Limb (tissue), 2 donors: ENCODE measurements around the gene TP63.

Experiments used
- DNase-seq, 2 donors: peaks; one replicate each; pipeline ENCODE4 v3.0.0-alpha.2; 2016; ENCODE audit errors: extremely low spot score in 2 of 2

The TP63 gene

DNA sequence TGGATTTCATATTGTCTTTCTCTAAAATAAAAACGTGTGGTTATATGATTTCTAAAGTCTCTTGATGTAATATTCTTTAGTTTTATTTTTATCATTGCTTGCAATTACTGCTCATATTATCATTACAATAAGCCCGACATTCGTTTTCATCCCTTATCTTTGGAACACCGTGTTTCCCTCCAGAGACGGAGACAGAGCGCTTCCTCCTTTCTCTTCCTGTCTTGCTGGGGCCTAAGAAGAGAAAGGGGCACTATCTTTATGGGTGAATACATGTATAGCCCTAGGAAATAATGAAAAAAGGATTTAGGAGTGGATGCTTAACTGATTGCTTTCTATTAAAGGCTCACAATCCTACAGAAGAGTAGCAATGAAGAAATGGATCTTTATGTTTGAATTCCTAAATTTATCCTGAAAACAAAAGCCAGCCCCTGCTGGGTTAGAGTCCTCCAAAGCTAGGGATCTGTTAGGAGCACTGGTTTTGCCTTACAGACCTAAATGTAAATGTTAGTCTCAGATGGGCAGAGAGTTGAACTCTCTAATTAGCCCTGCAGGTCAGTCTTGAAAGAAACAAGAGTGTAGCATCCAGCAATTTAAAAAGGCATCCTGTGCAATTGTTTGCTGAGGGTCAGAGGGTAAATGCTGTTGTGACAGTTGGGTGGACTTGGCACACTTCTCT is 145.1 kb downstream of the TP63 start:
- no peak for DNase-seq

DNA sequence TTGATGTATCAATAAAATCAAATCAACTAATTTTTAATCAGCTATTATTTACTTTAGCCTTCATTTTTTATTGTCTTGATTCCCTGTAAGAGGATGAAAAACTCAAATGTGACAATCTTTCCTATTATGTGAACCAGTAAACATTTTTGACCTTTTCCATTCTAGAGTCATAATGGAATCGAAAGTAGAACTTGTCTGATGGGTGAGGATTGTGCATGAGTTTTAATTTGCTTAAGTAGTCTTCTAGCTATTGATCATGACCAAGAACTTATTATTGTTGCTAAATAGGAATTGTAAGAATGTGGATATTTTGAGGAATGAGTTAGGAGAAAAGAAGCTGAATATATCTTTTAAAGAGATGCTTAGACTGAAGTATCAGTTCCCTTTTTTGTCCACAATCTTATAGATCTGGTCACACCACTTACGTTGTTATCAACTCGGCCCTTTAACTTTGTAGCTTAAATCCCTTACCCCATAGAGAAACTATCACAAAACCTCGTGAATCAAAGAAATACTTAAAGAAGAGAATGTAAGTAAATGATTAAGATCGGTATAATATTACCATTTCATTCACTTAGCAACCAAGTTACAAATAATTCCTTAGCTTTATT is 147.3 kb downstream of the TP63 start:
- DNase-seq = no peak

DNA sequence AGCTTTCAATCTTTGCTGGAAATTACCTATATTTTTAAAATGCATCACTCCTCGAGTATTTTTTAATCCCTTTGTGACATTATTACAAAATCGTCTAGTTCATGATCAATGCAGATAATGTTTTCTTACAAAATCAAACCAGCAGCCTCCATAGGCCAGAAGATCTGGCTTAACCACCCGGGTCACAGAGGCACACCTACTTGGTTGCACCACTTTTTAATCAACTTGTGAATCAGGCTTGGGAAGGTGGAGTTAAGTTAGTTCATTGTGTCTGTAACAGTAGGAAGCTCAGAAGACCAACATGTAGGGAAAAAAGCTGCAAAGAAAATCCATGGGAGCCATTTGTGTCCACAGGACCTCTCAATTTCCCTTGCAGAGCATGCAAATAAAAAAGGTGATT is 148.0 kb downstream of the TP63 start:
- DNase-seq = no peak

DNA sequence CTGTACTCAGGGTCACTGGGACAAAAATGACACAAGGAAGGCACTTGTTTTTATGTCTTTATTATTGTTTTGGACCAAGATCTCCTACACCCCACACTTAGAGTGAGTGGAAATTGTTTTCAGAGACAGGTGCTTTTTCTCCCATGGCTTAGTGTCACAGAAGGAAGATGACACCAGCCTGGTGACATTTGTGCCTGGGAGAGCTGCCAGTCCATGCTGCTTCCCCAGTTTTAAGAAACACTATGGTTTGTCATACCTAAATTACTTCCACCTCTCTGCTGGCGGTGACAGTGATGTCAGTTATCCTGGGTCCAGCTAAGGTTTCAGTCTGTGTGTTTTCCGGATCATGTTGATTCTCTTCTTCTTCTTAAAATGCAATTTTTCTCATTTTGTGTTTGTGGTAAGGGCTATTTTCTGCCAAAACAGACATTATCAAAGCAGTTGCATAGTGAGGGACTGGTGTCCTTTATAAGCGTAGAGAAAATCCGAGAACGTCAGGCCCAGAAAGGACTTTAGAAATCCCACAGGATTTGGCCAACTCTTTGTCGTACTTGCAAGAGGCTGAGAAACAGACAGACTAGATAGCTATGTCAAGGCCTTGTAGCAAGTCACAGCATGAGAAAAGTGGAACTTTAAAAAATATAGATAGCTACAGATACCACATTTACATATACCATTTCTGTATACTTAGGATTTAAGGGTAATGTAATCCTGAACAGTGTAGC is 149.5 kb downstream of the TP63 start:
- no peak for DNase-seq

DNA sequence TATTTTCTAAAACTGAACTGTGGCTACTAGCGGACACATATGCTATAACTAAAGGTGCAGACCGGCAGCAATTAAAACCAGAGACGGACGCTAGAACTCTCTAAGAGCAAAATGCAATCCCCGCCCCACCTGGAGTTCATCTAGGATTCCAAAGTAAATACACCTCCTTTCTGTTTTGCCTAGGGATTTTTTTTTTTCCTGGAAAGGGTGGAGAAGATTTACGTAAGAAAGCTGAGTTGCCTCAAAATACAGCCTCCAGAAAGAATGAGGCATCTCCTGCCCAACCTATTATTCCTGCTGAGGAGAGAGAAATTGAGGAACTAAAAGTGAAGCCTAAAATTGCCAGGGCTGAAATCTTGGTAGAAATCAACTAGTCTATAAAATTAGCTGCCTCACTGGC is 150.2 kb downstream of the TP63 start:
- DNase-seq = no peak

DNA sequence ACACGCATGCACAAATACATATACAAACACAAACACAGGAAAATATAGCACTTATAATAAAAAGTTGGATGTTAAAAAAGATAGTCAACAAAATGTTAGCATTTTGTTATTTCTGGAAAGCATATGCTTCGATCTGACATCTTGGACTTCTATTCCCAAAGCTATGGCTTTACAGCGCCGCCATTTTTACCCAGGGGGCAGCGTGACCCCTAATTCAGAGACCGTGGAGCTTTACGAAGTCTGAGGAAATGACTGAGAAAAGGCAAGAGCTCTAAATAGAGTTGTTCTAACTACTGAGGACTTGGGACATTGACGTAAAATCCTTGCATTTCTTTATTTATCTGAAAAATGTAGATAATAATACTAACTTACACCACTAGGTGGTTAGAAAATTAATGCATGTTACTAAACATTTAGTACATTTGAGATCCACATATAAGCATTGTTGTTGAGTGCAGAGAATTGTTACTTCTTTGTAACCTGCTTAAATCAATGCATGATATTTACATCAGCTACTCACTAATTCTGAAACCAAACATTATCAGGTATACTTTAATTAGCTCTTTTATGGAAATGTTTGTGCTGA is 155.4 kb downstream of the TP63 start:
- DNase-seq = no peak

DNA sequence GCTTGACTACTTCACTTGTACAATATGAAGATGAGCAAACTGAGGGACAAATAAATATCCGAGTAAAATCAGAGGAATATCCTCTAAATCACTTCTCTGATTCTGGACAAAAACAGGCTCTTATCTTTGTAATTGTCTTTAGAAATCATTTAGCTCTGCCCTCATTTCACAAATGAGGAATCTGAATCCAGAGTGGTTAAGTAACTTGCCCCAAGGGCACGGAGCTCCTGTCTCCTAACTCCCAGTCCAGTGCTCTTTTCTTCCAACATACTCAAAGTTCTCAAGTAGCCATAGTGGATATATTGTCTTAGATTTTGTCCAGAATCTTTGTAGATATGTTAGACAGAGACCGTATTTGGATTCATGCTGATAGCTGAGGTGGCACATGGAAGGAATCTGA is 156.0 kb downstream of the TP63 start:
- no peak for DNase-seq

DNA sequence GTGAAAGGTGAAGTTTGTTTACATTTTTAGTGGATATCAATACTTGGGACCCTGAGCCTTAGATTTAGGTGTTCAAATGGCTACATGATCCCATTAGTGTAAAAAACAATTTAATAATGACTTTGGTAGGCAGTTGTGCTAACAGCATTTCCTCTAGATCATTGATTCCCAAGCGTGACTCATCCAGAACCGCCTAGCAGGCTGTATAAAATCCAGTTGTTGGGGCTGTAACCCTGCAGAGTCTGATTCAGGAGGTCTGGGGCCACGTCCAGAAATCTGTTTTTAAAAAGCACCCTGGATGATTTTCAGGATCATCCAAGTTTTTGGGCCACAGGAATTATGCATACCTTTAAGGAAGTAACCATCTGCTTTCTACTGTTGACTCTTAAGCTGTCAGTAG is 156.4 kb downstream of the TP63 start:
- no peak for DNase-seq

DNA sequence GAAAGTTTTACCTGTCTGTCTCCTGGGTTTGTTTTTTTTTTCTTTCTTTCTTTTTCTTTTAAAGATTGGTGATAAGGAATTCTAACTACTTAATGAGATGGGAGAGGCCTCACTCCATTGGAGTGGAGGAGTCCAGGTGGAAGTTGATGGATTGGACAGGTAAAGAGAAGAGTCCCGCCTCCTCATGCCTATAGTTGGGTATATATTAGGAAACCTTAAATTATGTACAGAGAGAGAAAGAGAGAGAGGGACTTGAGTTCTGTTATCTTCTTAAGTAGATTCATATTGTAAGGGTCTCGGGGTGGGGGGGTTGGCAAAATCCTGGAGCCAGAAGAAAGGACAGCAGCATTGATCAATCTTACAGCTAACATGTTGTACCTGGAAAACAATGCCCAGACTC is 158.2 kb downstream of the TP63 start:
- no peak for DNase-seq

DNA sequence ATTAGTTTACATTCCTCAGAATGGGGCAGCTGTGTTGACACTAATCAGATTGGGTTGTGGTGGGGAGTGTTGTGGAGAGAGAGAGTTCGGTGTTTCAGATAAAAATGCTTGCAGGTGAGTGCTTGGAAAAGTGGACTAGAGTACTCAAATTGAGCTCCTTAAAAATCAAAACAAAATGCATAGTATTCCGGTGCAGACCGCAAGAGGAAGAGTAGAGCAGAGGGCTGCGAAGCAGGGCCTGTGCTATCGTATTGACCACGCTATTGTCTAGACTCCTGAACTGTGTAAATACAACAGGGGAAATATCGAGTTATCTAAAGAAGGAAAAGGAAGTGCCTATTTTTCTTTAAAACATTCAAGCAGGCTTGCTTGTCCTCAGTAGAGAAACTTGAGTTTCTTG is 159.5 kb downstream of the TP63 start:
- DNase-seq = no peak

DNA sequence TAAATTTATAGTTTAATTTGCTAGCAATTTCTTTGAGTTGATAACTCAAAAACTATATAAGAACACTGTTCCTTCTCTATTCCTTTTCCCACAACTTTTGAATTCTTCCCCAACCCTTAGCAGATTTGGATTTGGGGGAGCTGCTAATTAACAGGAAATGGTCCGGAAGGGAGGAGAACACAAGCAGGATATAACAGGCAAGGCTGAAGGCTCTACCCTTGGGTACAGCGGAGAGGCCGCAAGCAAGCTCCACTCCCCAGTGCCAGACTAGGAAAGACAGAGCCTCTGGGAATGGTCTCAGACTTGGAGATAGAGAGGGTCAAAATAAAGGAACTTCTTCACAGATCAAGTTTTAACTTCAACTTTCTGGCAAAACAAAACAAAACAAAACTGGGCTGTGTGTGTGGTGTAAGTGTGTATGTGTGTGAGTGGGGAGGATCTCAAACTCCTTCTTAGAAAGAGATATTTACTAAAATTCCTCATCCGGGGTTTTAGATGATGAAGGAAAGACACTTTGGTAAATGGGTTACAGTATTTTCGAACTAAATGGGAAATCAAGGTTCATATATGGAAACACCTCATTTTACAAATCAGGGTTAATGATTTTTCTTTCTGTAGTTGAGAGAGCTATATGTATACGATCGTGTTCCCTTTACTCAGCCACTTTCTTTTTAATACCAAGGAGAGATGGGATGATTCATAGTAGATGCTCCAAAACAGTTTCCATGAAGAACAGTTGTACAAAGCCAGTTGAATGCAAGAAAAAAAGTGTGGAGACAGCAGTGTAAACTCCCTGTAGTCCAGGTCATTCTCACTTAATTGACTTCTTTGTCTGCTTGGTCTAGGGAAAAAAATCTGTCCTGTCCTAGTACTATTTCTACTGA is 161.1 kb downstream of the TP63 start:
- DNase-seq = no peak

DNA sequence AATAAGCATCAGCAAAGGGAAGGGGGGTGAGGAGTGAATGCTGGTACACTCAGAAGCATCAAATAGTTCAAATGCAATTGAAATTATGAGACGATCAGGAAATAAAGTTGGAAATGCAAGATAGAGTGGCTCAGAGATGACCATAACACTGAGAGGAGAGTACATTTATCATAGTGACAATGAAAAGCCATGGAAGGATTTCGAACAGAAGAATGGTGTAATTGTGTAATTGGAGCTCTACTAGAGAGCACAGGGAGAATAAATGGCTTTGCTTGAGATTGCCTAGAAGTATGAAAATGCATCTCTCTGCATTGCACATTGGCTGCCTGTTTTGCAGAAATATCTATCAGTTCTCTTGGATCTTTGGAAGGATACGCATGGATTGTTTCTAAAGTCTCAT is 163.3 kb downstream of the TP63 start:
- no peak for DNase-seq

DNA sequence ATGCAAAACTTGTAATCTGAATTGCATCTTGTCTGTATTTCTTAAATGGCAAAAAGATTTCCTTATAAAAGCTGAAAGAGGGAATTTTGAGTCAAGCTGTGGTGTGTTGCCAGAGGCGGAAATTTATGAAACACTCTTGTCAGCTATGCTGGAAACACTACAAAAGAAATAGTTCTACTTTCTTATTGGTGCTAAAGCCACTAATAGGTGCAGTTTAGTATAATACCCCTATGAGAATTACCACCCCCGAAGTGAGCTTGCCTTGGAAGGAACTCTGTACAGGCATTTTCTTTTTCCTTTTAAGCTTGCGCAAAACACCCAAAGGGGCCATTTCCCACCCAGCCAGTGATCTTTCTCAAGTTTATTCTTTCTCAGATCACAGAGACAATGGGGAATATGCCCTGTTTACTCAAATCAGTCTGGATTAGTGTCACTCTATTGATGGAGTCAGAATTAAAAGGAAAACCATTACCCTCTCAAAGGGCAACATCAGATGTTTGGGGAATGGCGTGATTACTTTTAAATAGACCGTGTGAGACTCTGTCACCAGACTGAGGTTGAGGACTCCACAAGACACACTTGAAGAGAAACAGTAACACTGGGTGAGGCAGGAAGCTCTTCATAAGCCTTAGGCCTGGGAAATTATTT is 166.0 kb downstream of the TP63 start:
- no peak for DNase-seq

DNA sequence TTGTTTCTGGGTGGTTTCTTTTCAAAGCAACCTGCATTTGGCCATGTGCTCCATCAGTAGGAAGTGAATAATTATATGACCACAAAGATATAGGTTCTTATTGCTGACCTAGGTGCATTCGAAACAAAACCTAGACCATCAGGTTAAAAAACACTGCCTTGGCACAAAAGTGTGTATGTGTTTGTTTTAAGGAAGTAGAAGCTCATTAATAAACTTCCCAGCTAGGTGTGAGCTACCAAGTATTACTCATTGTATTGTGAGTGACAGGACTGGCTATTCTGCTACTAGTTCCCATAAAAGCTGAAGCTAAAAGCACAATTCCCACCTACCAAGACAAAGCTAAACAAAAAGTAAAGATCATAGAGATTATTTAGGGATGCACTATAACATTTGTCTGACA is 168.2 kb downstream of the TP63 start:
- DNase-seq = no peak

DNA sequence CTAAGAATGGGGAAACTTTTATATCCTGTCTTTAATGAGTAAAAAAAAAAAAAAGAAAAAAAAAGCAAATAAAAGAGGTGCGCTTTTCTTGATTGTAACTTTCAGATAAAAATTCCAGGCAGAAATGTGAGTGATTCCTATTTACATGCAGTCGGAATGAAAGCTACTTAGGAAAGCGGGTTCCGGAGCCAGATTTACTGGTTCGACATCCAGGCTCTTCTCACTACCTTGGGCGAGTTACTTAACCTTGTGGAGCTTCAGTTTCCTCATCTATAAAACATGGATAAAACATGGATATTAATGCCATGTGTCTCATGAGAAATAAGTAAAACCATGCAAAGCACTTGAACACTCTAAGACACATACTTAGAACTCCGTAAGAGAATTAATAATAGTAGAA is 169.2 kb downstream of the TP63 start:
- DNase-seq = no peak

DNA sequence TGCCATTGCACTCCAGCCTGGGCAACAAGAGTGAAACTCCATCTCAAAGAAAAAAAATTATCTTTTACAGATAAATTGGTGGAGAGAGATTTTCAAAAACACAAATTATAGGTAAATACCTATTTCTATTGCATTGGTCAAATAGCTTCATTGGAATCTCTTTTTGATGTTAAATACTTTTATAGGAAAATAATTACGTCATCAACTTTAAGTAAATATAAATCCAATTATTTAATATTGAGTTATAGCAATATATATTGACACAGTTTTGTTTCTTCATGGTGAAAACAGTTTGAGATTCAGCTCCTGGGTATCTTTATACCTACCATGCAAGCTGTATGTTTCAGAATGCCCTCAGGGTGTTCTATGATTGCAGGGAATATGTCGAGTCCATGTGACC is 172.1 kb downstream of the TP63 start:
- DNase-seq = no peak

DNA sequence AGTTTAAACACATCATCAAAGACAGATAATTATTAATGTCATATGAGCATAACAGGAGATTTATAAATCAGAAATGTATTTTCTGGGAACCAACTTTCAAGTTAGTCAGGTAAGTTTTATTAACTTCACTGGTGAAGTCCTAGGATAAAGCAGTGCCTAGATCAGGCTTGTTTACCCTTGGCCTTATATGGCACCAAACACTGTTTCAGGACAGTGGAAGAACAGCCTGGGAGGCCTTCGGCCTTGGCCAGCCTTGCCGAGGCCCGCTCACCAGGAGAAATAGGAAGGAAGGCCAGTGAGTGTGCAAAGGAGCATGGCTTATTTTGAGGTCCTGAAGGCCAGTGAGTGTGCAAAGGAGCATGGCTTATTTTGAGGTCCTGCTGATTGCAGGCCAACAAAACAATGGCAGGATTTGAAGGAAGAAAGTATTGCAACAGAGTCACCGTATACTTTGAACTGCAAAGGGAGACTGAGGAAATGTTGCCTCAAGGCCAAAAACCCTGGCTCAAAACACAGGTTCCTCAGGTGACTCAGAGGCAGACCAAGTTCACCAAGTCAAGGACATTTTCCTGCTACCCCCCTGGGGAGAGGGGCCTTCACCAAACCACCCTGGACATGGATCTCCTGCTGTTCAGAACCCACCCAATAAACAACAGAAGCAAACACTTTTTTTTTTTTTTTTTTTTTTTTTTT is 174.3 kb downstream of the TP63 start:
- DNase-seq = no peak

DNA sequence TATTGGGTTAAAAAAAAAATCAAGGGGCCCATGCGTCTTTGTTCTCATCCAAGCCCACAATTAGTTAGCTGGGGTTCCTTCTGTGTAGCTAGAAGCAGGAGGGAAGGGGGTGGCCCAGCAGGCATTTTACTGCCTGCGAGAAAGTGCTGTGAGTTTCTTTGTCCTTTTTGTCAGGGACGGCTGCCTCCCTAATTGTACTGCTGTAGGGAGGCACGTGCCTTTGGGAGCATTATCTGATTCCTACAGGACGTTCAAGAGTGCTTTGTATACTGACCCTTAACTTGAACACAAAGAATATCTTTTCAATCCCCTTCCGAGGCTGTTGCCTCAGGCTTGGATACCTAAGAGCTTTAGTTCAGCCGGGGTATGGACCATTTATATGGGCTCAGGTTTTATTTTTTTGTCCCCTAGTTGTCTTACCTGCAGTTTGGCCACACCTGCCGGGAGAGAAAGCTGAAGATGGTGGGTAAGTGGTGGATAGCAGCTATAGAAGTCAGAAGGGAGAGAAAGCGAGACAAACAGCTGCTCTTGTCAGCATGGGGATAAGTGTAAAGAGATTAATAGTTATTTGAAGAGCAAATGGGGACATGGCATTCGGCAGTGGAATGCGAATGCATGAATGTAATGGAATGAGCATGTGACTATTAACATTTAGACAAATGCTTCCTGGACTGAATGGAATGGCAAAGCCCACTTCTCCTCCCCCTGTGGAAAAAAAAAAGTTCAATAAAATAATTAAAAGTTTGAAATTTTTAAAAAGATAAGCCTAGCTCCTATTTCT is 175.2 kb downstream of the TP63 start:
- DNase-seq = peak; percentile 34 to 44

DNA sequence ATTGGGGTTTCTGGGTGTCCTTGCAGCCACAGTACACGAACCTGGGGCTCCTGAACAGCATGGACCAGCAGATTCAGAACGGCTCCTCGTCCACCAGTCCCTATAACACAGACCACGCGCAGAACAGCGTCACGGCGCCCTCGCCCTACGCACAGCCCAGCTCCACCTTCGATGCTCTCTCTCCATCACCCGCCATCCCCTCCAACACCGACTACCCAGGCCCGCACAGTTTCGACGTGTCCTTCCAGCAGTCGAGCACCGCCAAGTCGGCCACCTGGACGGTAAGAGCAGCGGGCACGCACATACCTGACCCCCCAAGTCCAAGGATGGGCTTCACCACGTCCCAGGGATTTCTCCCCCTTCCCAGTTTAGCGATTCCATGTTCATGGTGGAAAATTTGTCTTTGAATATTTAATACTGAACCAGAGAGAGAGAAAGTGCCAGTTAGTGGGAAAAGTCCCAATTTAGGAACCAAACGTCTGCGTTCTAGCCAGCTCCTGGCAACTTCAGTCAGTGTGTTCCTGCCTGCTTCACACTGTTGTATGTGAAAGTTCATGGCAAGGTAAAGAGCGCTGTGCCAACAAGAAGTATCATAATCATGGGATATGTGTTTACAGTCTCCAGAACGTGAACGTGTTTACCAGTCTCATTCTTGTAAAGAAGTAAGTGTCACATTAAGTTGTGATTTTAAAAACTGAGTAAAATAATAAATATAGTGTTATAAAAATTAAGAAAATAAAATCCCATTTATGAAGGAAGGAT is 177.2 kb downstream of the TP63 start:
- DNase-seq = no peak
